ENCODE data around the gene MPRIP. TPM values are rescaled to one million over a fixed set of nuclear protein-coding genes. Genes with fewer than 3 reads are reported as not detected.

MPRIP gene
- total and polyA plus RNA-seq, 2 of the 13 experiments (the other 11 are each of a cell fraction or from before 2014, with no cell fraction given): 50.2 to 52.4 TPM

DNA sequence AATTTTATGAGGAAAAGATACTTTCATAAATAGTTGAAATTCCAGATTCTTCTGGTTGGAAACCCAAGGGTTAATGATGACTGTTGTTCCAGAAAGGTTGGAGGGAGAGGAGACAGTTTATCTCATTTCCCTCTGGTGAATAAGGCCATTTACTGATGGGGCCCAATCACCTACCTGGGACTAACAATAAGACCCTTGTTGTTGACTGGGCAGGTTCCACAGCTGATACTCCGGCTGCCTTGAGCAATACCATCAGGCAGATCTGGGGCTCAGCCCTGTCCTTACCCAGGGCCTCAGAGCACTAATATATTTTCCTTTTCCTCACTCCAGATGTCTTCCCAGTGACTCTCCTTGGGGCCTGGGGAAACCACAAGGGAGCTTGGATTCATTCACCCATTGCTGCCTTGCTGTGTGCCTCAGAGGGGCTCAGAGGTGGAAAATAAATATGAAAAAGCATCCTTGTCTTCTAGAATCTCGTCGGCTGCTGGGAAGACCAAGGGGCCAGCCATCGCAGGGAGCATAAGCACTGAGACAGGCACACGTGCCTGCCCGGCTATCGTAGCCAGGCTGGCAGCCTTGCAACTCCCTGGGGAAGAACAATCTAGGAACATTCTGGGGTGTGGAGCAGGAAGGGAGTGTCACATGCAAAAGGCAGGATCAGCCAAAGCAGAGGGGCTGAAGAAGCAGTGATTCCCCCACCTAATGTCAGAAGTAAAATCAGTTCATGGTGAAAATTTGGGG lies 54.4 kb downstream of the MPRIP start (continued):
- TF ChIP-seq, protein P1, sequence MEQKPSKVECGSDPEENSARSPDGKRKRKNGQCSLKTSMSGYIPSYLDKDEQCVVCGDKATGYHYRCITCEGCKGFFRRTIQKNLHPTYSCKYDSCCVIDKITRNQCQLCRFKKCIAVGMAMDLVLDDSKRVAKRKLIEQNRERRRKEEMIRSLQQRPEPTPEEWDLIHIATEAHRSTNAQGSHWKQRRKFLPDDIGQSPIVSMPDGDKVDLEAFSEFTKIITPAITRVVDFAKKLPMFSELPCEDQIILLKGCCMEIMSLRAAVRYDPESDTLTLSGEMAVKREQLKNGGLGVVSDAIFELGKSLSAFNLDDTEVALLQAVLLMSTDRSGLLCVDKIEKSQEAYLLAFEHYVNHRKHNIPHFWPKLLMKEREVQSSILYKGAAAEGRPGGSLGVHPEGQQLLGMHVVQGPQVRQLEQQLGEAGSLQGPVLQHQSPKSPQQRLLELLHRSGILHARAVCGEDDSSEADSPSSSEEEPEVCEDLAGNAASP (CRISPR knock-in tag; IDR thresholded peaks at IDR 0.05; ENCODE audit: borderline replicate concordance): peak; percentile 47; the same call in 1 of the 2 replicates
- TF ChIP-seq FOXO1 (CRISPR knock-in tag; IDR thresholded peaks at IDR 0.05): peak; percentile 72
- peak; percentile 70 for TF ChIP-seq SAP130 (CRISPR knock-in tag; IDR thresholded peaks at IDR 0.05; ENCODE audit: low read depth)
- TF ChIP-seq TBX3 (IDR thresholded peaks at IDR 0.05; ENCODE audit: borderline replicate concordance): no peak
- TF ChIP-seq, protein P2, sequence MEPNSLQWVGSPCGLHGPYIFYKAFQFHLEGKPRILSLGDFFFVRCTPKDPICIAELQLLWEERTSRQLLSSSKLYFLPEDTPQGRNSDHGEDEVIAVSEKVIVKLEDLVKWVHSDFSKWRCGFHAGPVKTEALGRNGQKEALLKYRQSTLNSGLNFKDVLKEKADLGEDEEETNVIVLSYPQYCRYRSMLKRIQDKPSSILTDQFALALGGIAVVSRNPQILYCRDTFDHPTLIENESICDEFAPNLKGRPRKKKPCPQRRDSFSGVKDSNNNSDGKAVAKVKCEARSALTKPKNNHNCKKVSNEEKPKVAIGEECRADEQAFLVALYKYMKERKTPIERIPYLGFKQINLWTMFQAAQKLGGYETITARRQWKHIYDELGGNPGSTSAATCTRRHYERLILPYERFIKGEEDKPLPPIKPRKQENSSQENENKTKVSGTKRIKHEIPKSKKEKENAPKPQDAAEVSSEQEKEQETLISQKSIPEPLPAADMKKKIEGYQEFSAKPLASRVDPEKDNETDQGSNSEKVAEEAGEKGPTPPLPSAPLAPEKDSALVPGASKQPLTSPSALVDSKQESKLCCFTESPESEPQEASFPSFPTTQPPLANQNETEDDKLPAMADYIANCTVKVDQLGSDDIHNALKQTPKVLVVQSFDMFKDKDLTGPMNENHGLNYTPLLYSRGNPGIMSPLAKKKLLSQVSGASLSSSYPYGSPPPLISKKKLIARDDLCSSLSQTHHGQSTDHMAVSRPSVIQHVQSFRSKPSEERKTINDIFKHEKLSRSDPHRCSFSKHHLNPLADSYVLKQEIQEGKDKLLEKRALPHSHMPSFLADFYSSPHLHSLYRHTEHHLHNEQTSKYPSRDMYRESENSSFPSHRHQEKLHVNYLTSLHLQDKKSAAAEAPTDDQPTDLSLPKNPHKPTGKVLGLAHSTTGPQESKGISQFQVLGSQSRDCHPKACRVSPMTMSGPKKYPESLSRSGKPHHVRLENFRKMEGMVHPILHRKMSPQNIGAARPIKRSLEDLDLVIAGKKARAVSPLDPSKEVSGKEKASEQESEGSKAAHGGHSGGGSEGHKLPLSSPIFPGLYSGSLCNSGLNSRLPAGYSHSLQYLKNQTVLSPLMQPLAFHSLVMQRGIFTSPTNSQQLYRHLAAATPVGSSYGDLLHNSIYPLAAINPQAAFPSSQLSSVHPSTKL (CRISPR knock-in tag; IDR thresholded peaks at IDR 0.05): peak; percentile 49; the same call in 1 of the 2 replicates
- peak; percentile 47; the same call in 1 of the 2 replicates for TF ChIP-seq HDAC2 (CRISPR knock-in tag; IDR thresholded peaks at IDR 0.05)
- TF ChIP-seq SOX5 (CRISPR knock-in tag; IDR thresholded peaks at IDR 0.05; ENCODE audit: borderline replicate concordance): peak; percentile 59; the same call in 1 of the 2 replicates
- TF ChIP-seq SOX6 (IDR thresholded peaks at IDR 0.05): no peak
- peak; percentile 78 for TF ChIP-seq SOX6 (CRISPR knock-in tag; IDR thresholded peaks at IDR 0.05)
- peak; percentile 65 for TF ChIP-seq ZNF331 (CRISPR knock-in tag; IDR thresholded peaks at IDR 0.05)
- TF ChIP-seq CEBPB (IDR thresholded peaks at IDR 0.05; ENCODE audit: borderline replicate concordance, low read depth, low read length): peak; percentile 89
- TF ChIP-seq ZNF652 (CRISPR knock-in tag; IDR thresholded peaks at IDR 0.05; ENCODE audit: borderline replicate concordance, low read depth): peak; percentile 97
- TF ChIP-seq, protein P3, sequence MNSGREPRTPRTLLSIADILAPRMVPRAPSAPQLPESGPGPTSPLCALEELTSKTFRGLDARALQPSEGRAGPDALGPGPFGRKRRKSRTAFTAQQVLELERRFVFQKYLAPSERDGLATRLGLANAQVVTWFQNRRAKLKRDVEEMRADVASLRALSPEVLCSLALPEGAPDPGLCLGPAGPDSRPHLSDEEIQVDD (CRISPR knock-in tag; IDR thresholded peaks at IDR 0.05; ENCODE audit: borderline replicate concordance): no peak
- peak; percentile 27; the same call in 1 of the 2 replicates for TF ChIP-seq HOXA3 (CRISPR knock-in tag; IDR thresholded peaks at IDR 0.05)
- TF ChIP-seq, protein P4, sequence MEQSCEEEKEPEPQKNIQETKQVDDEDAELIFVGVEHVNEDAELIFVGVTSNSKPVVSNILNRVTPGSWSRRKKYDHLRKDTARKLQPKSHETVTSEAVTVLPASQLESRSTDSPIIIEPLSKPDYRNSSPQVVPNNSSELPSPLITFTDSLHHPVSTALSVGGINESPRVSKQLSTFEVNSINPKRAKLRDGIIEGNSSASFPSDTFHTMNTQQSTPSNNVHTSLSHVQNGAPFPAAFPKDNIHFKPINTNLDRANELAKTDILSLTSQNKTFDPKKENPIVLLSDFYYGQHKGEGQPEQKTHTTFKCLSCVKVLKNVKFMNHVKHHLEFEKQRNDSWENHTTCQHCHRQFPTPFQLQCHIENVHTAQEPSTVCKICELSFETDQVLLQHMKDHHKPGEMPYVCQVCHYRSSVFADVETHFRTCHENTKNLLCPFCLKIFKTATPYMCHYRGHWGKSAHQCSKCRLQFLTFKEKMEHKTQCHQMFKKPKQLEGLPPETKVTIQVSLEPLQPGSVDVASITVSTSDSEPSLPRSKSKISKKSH (CRISPR knock-in tag; IDR thresholded peaks at IDR 0.05; ENCODE audit: borderline replicate concordance): no peak
- TF ChIP-seq MIER2 (CRISPR knock-in tag; IDR thresholded peaks at IDR 0.05): peak; percentile 59; the same call in 1 of the 2 replicates
- no peak for TF ChIP-seq ZNF367 (CRISPR knock-in tag; IDR thresholded peaks at IDR 0.05; ENCODE audit: borderline replicate concordance)
- TF ChIP-seq FOXK2 (IDR thresholded peaks at IDR 0.05): peak; percentile 39; the same call in 1 of the 2 replicates
- TF ChIP-seq KDM1A (CRISPR knock-in tag; IDR thresholded peaks at IDR 0.05): peak; percentile 43; the same call in 1 of the 2 replicates
- no peak for TF ChIP-seq YY1 (IDR thresholded peaks at IDR 0.05; ENCODE audit: insufficient read depth, insufficient replicate concordance, low read depth, low read length)
- TF ChIP-seq CEBPG (CRISPR knock-in tag; IDR thresholded peaks at IDR 0.05): peak; percentile 91
- peak; percentile 25; the same call in 1 of the 2 replicates for TF ChIP-seq ZNF615 (CRISPR knock-in tag; IDR thresholded peaks at IDR 0.05; ENCODE audit: borderline replicate concordance)
- no peak for TF ChIP-seq ERF (CRISPR knock-in tag; IDR thresholded peaks at IDR 0.05)
- TF ChIP-seq POLR2AphosphoS2 (IDR thresholded peaks at IDR 0.05; ENCODE audit: low read depth, low read length): no peak
- TF ChIP-seq FOXK1 (CRISPR knock-in tag; IDR thresholded peaks at IDR 0.05; ENCODE audit: borderline replicate concordance, low read depth): peak; percentile 56; the same call in 1 of the 2 replicates
